ENCODE results near the gene LSM8.

- TF ChIP-seq POLR2A (IDR thresholded peaks at IDR 0.05) (no peak), CTCF (IDR thresholded peaks at IDR 0.05) (no peak)
These were observed 36.6 kb downstream of the LSM8 start for GRCh38 chr7:118220583-118220982.

Data from right lobe of liver (tissue), 4 donors.